ENCODE results near the gene ABHD1.
"Not testable (repeated sequence)": the region's sequence is repeated elsewhere in the genome, so short reads cannot be mapped to it uniquely, and the experiment has no call there.

Gene ABHD1

DNA sequence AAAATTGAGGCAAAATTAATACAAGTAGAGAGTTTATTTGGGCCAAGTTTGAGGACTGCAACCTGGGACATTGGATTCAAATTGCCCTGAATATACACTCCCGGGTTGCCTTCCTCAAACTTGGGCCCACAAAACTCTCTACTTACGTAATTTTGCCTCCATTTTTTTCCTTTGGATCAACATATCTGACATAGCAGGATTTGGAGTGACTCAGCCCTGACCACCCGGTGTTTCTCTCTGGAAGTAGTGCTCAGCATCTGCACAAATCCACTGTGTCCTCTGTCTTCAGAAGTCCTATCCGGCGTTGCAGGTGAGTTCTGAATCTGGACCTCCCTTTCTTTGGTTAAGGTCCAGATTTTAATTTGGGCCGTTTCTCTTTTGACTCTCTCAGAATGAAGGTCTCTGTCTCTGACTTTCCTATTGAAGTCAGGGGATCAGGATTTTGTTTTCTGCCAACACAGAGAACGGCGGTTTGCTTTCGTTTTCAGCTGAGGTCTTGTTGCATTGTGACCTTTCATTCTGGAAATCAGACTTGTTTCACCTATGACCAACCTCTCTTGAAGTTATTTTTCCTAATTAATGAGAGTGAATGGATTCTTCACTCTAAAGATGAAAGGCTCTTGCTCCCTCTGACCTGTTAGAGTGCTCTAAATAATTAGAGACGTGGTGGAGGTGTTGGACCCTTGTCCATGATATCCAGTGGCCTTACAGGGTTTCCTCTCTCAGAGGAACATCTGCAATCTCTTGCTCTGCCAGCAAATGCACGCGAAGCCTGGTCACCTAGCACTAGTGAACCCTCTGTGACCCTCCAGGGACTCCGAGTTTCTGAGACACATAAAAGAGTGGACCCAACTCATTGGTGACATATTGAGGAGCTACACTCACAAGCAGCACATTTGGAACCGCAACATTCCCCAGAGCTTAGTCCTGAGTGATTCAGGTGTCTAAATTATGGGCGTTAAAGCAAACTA lies 38.8 kb downstream of the ABHD1 start:
- H3K4me3 ChIP-seq (ENCODE audit: low read depth, low read length), result no peak overlapping the region

DNA sequence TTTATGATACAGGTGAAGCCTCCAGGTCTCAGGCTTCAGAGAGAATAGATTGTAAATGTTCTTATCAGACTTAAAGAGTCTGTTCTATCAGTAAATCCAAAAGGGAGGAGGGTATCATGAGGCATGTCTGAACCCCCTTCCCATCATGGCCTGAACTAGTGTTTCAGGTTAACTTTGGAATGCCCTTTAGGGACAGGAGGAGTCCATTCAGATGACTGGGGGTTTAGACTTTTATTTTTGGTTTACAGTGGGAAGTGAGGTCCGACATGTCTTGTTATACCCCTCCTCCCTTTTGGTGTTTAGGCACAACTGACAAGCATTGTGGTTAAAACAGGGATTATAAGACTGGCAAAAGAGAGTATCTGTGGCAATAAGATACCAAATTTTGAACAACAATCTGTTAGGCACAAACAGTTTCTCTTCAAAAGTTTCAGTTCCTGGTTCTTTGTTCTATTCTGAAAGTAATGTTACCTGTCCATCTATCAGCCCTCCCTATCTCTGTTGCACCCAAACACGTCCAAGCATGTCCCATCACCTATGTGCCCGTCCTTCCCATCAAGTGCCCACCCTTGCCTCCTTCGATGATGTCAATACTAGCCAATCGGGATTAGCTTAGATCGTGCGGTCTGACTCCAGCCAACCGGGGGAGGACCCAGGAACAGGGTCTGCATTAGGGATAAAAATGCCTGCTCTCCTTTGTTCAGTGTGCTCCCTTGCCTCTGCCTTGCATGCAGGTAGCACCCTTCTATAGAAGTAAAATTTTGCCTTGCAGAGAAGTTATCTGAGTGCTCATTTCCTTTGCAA lies 41.5 kb downstream of the ABHD1 start:
- no peak overlapping the region for H3K4me3 ChIP-seq (ENCODE audit: low read depth, low read length)

DNA sequence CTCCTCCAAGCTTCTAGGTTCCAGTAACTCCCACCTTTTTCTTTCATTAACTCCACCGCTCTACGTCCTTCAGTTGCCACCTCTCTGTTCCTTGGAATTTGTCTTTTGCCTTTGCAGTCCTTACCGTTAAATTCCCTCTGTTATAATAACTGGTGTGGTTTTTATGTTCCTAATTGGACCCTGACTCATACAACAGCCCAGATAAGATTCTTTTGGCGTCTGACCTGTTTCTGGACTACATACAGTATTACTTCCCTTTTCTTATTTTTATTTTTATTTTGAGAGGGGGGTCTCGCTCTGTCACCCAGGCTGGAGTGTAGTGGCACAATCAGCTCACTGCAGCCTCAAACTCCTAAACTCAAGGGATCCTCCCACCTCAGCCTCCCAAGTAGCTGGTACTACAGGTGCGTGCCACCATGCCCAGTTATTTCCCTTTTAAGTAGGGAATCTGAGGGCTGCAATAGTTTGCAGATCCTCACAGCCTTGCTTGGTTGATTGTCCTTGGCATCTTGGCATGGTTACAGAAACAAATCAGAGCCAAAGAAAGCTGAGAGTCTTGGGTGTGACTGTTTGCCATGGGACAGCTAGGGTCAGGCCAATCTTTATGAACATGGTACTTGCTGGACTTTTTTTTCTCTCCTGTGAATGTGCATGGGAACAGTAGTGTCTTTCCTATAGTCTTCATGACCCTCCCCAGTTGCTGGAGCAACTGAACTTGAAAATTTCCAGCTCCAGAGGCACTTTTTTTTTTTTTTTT lies 47.1 kb downstream of the ABHD1 start:
- no peak overlapping the region for H3K4me3 ChIP-seq (ENCODE audit: low read depth, low read length)

DNA sequence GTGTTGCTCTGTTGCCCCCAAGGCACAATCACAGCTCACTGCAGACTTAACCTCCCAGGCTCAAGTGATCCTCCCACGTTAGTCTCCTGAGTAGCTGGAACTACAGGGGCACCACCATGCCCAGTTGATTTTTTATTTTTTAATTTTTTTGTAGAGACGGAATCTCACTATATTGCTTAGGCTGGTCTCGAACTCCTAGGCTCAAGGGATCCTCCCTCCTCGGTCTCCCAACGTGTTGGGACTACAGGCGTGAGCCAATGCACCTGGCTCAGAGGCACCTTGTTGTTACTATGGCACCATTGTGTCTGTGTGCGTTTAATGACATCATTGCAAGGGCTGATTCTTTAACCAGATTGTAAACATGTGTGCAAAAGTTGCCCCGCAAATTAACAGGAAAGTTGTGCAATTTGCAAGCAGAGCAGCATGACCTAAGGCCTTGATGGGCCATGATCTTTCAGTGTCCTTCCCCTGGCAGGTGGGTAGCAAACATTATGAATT lies 47.8 kb downstream of the ABHD1 start:
- no peak overlapping the region for H3K4me3 ChIP-seq (ENCODE audit: low read depth, low read length)

DNA sequence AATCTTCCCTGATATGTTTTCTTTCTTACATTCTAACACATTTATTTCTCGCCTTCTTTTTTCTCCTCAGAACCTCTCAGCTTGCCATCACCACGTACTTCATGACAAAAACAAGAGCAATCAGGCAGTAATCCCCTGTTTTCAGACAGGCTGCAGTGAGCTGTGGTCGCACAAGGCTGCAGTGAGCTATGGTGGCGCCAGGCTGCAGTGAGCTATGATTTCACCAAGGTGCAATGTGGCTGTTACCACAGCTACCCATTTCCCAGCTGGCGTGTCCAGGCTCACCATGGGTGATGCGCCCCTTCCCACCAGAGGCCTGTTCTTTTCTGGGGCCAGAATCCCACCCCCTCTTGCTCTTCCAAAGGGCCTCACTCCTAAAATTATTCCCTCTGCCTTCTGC lies 51.0 kb downstream of the ABHD1 start:
- H3K4me3 ChIP-seq (ENCODE audit: low read depth, low read length), result no peak overlapping the region

DNA sequence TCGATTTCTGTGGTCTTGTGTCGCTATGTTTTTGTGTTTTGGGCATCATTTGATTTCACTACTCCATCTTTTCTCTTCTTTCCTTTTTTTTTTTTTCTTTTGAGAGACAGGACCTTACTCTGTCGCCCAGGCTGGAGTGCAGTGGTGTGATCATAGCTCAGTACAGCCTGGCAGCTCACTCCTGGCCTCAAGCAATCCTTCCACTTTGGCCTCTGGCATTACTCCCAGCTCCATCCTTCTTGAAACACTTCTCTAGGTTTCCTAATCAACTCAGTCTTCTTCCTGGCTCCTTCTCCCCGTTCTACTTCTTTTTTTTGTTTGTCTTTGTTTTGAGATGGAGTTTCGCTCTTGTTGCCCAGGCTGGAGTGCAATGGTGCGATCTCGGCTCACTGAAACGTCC lies 51.7 kb downstream of the ABHD1 start:
- H3K4me3 ChIP-seq (ENCODE audit: low read depth, low read length), result no peak overlapping the region

DNA sequence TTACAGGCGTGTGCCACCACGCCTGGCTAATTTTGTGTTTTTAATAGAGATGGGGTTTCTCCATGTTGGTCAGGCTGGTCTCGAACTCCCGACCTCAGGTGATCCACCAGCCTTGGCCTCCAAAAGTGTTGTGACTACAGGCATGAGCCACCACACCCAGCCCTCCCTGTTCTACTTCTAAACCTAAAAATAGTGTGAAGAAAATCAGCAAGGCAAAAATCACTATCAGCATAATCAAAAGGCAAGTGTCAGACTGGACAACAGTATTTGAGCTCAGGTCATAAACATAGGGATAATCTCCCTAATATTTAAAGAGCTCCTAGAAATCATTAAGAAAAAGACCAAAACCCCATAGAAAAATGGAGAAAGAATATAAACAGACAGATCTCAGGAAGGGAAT lies 52.2 kb downstream of the ABHD1 start:
- H3K4me3 ChIP-seq (ENCODE audit: low read depth, low read length), result not testable (repeated sequence)

DNA sequence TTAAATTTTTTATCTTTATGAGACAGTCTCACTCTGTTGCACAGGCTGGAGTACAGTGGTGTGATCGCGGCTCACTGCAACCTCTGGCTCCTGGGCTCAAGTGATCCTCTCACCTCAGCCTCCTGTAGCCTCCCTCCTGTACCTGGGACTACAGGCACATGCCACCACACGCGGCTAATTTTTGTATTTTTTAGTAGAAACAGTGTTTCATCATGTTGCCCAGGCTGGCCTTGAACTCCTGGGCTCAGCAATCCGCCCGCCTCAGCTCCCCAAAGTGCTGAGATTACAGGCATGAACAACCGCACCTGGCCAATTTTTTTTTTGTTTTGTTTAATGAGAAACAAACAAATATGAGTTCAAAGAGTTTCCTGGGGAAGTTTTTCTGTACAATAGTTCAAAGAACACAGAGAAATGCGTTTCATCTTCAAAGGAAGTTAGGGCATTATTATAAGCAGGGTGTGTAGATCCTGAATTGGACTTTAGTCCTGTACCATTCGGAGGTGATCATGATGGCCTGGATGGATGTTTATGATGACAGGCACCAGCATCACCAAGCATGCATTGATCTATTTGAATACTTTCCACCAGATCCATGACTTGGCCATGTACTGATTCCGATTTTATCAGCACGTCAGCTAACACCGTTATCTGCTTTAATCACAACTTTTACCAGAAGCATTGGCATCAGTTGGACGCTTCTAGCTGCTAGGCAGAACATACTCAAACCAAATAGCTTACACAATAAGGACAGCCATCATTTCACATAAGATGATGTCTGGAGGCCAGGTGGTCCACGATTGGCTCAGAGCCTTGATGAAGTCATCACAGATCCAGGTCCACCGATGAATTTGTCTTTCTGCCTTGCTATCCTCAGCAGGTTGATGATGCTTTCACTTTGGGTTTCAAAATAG lies 54.1 kb downstream of the ABHD1 start:
- H3K4me3 ChIP-seq (ENCODE audit: low read depth, low read length), result no peak overlapping the region

DNA sequence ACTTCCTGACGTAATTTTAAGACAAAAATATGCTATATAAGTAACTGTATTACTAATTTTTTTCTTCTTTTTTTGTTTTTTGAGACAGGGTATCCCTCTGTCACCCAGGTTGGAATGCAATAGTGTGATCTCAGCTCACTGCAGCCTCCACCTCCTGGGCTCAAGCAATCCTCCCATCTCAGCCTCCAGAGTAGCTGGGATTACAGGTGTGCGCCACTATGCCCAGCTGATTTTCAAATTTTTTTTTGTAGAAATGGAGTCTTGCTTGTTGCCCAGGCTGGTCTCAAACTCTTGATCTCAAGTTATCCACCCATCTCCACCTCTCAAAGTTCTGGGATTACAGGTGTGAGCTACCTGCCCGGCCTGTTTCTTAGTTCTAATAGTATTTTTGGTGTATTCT lies 54.9 kb downstream of the ABHD1 start:
- H3K4me3 ChIP-seq (ENCODE audit: low read depth, low read length), result no peak overlapping the region

DNA sequence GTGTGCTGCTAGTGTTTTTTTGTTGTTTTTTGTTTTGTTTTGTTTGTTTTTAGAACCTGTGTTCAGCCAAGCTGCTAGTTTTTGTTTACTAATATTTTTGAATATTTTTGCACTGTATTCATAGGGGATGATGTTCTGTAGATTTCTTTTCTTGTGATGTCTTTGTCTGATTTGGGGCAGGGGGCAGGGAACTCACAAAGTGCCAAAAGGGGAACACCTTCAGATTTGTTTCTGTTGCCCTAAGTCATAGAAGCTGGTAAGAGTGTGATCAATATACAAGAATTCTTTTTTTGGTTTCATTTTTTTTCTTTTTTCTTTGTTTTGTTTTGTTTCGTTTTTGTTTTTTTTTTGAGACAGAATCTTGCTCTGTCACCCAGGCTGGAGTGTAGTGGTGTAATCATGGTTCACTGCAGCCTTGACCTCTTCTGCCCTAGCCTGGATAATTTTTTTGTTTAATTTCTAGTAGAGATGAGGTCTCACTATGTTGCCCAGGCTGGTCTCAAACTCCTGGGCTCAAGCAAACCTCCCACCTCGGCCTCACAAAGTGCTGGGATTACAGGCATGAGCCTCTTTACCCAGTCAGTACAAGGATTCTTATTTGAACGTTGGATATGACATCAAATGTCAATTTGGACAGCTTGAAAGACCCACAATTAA lies 55.9 kb downstream of the ABHD1 start:
- H3K4me3 ChIP-seq (ENCODE audit: low read depth, low read length), result no peak overlapping the region
